Loucy (cell line): ENCODE results near the gene DNAJC30.

Experiments
- H2AFZ ChIP-seq: fragments of 200-600 bp; sonication (generic); 2 replicates; pipeline ENCODE4 v1.6.0; 2016; ENCODE audit warnings: antibody characterized with exemption, mild to moderate bottlenecking, low read length, moderate library complexity
- H3F3A ChIP-seq: fragments of 200-600 bp; 2 replicates; pipeline ENCODE4 v1.6.0; 2016; ENCODE audit warnings: antibody characterized with exemption, low read depth, mild to moderate bottlenecking
- H3K27me3 ChIP-seq: fragments of 200-600 bp; sonication (generic); 2 replicates; pipeline ENCODE4 v1.6.1; 2014; ENCODE audit warnings: low read length, mild to moderate bottlenecking; ENCODE audit not compliant: insufficient read depth, poor library complexity, severe bottlenecking
- H3K36me3 ChIP-seq: fragments of 200-600 bp; sonication (generic); 2 replicates; pipeline ENCODE4 v1.6.1; 2016; ENCODE audit warnings: low read length; ENCODE audit not compliant: insufficient read depth
- H3K4me1 ChIP-seq: fragments of 200-600 bp; sonication (generic); 2 replicates; pipeline ENCODE4 v1.5.1; 2014; ENCODE audit warnings: low read length, mild to moderate bottlenecking; ENCODE audit not compliant: insufficient read depth, poor library complexity, severe bottlenecking
- H3K4me2 ChIP-seq: fragments of 200-600 bp; sonication (generic); 2 replicates; pipeline ENCODE4 v1.6.0; 2014; ENCODE audit warnings: antibody characterized with exemption, low read length, low read depth, mild to moderate bottlenecking; ENCODE audit not compliant: poor library complexity, severe bottlenecking
- H3K4me3 ChIP-seq: fragments of 200-600 bp; sonication (generic); 2 replicates; pipeline ENCODE4 v1.5.1; 2014; ENCODE audit warnings: low read length, mild to moderate bottlenecking, mixed read lengths; ENCODE audit not compliant: poor library complexity, severe bottlenecking
- H3K79me2 ChIP-seq: fragments of 200-600 bp; sonication (generic); 2 replicates; pipeline ENCODE4 v1.6.1; 2014; ENCODE audit warnings: low read length; ENCODE audit not compliant: insufficient read depth
- H3K9ac ChIP-seq: fragments of 200-600 bp; sonication (generic); 2 replicates; pipeline ENCODE4 v1.6.0; 2014; ENCODE audit warnings: mild to moderate bottlenecking, low read depth, low read length, moderate library complexity; ENCODE audit not compliant: poor library complexity, severe bottlenecking
- H3K9me2 ChIP-seq: fragments of 200-600 bp; sonication (generic); replicated peaks from 2 replicates; pipeline ENCODE4 v1.6.1; 2016; ENCODE audit warnings: low read depth, low read length, mixed read lengths
- H3K9me3 ChIP-seq: fragments of 200-600 bp; sonication (generic); 2 replicates; pipeline ENCODE4 v1.6.1; 2014; ENCODE audit warnings: mild to moderate bottlenecking, antibody characterized with exemption, low read length, low read depth; ENCODE audit not compliant: insufficient read depth
- H4K20me1 ChIP-seq: fragments of 200-600 bp; sonication (generic); 2 replicates; pipeline ENCODE4 v1.6.0; 2014; ENCODE audit warnings: antibody characterized with exemption, low read length, mild to moderate bottlenecking; ENCODE audit not compliant: insufficient read depth, poor library complexity, severe bottlenecking
- EZH2phosphoT487 ChIP-seq: fragments of 200-600 bp; IDR thresholded peaks from 2 replicates; pipeline ENCODE4 v1.6.1; 2018; ENCODE audit warnings: antibody characterized with exemption, mild to moderate bottlenecking, moderate library complexity, borderline replicate concordance
- TF ChIP-seq, protein P1 (sequence below): fragments of 200-600 bp; sonication (generic); conservative IDR thresholded peaks from 2 replicates; pipeline ENCODE4 v1.5.1; 2014; ENCODE audit warnings: mild to moderate bottlenecking, antibody characterized with exemption, low read length

The DNAJC30 gene

DNA sequence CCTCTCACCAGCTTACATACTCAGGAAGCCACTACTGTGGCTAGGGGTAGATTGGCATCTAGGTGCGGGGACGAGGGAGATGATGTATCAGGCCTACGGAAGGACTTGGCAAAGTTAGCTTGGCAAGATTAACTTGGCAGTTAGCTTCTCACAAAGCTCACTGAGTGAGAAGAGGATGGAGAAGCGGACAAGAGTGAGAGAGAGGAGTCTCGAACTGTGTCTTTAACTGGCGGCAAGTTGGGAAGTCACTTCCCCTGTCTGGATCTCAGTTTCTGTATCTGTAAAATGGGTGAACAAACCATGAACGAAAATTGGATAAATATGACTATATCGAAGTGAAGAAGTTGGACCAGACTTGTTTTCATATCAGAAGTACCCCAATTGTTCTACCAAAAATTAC is 49.4 kb downstream of the DNAJC30 start:
- TF ChIP-seq, protein P1, sequence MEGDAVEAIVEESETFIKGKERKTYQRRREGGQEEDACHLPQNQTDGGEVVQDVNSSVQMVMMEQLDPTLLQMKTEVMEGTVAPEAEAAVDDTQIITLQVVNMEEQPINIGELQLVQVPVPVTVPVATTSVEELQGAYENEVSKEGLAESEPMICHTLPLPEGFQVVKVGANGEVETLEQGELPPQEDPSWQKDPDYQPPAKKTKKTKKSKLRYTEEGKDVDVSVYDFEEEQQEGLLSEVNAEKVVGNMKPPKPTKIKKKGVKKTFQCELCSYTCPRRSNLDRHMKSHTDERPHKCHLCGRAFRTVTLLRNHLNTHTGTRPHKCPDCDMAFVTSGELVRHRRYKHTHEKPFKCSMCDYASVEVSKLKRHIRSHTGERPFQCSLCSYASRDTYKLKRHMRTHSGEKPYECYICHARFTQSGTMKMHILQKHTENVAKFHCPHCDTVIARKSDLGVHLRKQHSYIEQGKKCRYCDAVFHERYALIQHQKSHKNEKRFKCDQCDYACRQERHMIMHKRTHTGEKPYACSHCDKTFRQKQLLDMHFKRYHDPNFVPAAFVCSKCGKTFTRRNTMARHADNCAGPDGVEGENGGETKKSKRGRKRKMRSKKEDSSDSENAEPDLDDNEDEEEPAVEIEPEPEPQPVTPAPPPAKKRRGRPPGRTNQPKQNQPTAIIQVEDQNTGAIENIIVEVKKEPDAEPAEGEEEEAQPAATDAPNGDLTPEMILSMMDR = no peak
- no peak for TF ChIP-seq EZH2phosphoT487
- Histone ChIP-seq H3K4me1 (no peaks in the 10 kb centered on the region), H2AFZ (no peak overlapping the region), H3K4me3 (no peak overlapping the region), H3K36me3 (no peaks in the 10 kb centered on the region), H3K9me3 (no peaks in the 10 kb centered on the region), H3K79me2 (no peaks in the 10 kb centered on the region), H3K4me2 (no peak overlapping the region), H3F3A (no peaks in the 10 kb centered on the region), H3K9ac (no peak overlapping the region), H4K20me1 (no peaks in the 10 kb centered on the region), H3K27me3 (no peaks in the 10 kb centered on the region), H3K9me2 (no peaks in the 10 kb centered on the region)

DNA sequence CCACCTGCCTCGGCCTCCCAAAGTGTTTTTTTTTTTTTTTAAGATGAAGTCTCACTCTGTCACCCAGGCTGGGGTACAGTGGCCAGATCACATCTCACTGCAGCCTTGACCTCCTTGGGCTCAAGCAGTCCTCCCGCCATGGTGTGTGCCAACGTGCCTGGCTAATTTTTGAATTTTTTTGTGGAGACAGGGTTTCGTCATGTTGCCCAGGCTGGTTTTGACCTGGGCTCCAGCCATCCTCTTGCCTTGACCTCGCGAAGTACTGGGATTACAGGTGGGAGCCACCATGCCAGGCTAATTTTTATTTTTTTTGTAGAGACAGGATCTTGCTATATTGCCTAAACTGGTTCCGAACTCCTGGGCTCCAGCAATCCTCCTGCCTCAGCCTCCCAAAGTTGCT is 49.9 kb downstream of the DNAJC30 start:
- Histone ChIP-seq H2AFZ (no peak overlapping the region), H3K4me3 (no peak overlapping the region), H3K9me2 (no peaks in the 10 kb centered on the region), H3K4me1 (no peaks in the 10 kb centered on the region), H3K27me3 (no peaks in the 10 kb centered on the region), H3F3A (no peaks in the 10 kb centered on the region), H3K4me2 (no peak overlapping the region), H3K79me2 (no peaks in the 10 kb centered on the region), H3K9me3 (no peaks in the 10 kb centered on the region), H4K20me1 (no peaks in the 10 kb centered on the region), H3K36me3 (no peaks in the 10 kb centered on the region), H3K9ac (no peak overlapping the region)
- TF ChIP-seq, protein P1 = no peak
- TF ChIP-seq EZH2phosphoT487 = no peak

DNA sequence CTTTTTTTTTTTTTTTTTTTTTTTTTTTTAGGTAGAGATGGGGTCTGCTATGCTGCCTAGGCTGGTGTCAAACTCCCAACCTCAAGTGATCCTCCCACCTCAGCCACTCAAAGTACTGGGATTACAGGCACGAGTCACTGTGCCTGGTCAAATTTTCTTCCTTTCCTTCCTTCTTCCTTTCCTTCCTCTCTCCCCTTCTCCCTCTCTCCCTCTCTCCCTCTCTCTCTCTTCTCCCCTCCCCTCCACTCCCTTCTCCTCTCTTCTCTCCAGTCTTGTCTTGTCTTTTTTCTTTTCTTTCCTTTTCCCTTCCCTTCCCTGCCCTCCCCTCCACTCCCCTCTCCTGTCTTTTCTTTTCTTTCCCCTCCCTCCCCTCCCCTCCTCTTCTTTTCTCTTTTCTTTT is 51.7 kb downstream of the DNAJC30 start:
- TF ChIP-seq EZH2phosphoT487 = no peak
- TF ChIP-seq, protein P1 = no peak
- Histone ChIP-seq H4K20me1 (no peaks in the 10 kb centered on the region), H3K9ac (no peak overlapping the region), H3K4me3 (no peak overlapping the region), H3K36me3 (no peaks in the 10 kb centered on the region), H3K79me2 (no peaks in the 10 kb centered on the region), H3K9me3 (no peaks in the 10 kb centered on the region), H2AFZ (no peak overlapping the region), H3K4me2 (no peak overlapping the region), H3K9me2 (no peaks in the 10 kb centered on the region), H3F3A (no peaks in the 10 kb centered on the region), H3K27me3 (no peaks in the 10 kb centered on the region), H3K4me1 (no peaks in the 10 kb centered on the region)
